Measurements from ENCODE around the gene GRM5.
A peak's percentile ranks its signal among the peaks of the same experiment; 100 is the strongest.

The GRM5 gene

DNA sequence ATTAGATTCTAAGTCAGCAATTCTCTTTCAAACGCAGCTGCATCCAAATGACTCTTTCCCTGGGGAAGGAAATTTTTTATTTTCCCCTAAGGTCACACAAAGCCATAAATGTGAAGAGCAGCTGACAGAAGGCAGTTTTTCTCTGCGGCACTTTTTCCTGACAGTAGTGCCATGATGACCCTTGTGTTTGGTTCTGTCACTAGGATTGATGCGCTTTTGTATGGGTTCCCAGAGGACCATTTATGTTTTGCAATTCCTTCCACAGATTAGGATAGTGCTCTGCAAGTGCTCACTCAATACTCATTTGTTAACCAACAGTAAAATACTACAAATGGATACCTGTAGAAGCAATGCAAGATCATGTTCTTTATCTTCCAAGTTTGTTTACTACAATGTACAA is 368.6 kb downstream of the GRM5 start:
- no peak for DNase-seq (ENCODE audit: low read depth)

DNA sequence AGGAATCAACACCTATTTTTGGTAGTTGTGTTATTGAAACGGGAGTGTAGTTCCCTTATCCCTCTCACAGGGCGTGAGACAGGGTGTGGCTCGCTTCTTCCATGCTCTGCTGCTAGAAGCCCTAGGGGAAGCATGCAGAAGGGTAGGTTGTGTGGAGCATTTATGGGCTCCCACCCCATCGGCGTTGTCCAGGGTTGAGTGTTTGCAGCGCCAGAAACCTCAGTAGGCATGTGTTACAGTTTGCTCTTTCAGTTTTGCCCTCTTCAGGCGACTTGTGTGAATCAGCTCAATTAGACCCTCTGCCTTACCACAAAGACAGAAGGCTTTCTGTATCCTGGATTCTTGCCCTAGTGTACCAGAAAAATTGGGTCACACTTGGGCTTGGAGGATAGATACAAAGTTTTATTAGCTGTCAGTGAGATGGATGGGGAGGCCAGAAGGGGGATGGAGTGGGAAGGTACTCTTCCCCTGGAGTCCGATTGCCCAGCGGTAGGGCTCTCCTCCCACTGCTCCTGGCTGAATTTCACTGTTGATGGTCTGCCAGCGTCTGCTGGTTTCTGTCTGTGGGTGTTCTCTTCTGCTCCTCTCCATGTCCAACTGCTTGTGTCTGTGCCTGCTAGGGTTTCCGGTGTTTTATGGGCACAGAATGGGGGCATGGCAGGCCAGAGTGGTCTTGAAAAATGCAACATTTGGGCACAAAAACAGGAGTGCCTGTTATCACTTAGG is 369.9 kb downstream of the GRM5 start:
- DNase-seq (ENCODE audit: low read depth) = no peak

GRCh38 chr11:88692306-88693086 is 373.3 kb downstream of the GRM5 start:
- DNase-seq (ENCODE audit: low read depth) = no peak

DNA sequence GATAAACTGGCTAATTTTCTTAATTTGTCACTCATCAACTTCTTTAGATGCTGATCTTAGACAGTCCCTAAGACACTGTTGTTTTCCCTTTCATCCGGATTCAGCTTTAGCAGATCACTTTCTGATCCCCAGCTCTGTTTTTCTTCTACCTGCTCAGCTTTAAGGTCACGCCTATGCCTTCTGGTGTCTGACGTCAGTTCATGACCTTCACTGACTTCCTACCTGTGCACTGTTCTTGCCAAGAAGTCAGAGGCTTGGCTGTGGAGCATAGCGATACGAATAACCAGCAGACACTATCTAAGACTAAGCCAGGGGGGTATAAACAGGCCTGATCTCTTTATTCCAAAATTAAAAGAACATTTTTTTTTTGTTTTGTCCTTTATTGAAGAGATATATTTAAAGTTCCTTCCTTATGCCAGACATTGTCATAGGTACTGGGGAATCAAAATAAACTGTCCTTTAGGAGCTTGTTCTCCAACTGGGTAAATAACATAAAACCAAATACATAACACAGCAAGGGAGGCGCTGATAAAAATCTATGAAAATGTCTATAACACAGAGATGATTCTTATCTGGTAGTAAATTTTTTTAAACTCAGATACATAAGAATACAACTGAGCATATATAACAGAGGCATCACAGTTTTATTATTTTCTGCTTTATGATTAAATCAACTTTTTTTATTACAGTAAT is 376.1 kb downstream of the GRM5 start:
- DNase-seq (ENCODE audit: low read depth) = no peak

- DNase-seq (ENCODE audit: low read depth) = no peak
Measured at GRCh38 chr11:88683024-88683423, 382.8 kb downstream of the GRM5 start.

GRCh38 chr11:88680806-88681205 is 385.0 kb downstream of the GRM5 start:
- DNase-seq (ENCODE audit: low read depth) = peak; percentile 2

- no peak for DNase-seq (ENCODE audit: low read depth)
Measured at GRCh38 chr11:88666364-88666763, 399.4 kb downstream of the GRM5 start.

- no peak for DNase-seq (ENCODE audit: low read depth)
Measured at GRCh38 chr11:88657076-88657738, 408.6 kb downstream of the GRM5 start.

DNA sequence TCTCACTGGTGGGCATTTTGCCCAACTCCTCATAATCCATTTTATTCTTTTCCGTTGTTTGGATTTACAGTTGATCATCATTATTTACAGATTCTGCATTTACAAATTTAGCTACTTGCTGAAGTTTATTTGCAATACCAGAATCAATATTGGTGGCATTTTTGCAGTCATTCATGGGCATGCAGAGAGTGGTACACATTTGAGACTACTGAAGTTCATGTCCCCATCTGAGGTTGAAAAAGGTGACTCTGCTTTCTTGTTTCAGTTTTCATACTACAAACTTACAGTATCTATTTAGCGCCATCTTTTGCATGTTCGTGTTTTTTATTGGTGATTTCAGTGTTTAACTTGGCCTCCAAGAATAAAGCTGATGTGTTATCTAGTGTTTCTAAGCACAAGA is 409.5 kb downstream of the GRM5 start:
- DNase-seq (ENCODE audit: low read depth) = no peak

DNA sequence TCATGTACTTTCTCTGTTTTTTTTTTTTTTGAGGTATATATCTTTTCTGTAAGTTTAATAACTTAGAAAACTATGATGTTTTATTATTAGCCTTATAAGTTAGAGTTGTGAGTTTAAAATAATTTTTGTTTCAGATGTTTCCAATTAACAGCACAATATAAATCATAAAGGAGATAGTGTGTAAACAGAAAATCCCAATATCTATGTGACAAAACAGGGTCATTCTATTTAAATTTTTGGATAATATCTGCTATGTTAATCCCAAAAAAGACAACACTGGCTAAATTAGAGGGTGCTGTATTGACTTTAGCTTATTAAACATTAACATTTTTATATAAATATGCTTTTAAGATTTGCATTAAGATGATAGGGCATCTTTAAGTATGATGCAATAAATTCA is 410.1 kb downstream of the GRM5 start:
- DNase-seq (ENCODE audit: low read depth) = no peak

DNA sequence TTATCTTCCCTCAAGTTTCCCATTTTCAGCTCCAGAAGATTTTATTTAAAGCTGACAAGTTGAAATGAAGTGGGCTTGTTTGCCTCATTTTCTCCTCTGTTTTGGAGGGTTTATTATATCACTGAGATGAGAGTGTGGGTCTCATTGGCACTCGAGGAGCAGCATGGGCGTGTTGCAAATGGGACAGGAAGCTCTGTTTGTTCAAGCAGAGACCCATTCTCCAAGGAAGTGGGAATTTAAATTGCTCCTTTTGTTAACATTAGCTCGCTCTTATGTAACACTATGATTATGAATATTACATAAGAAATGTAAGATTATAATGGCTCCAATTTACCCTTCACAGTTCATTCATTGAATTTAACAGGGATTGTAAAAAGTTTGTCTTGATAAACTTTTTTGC is 410.6 kb downstream of the GRM5 start:
- no peak for DNase-seq (ENCODE audit: low read depth)

DNA sequence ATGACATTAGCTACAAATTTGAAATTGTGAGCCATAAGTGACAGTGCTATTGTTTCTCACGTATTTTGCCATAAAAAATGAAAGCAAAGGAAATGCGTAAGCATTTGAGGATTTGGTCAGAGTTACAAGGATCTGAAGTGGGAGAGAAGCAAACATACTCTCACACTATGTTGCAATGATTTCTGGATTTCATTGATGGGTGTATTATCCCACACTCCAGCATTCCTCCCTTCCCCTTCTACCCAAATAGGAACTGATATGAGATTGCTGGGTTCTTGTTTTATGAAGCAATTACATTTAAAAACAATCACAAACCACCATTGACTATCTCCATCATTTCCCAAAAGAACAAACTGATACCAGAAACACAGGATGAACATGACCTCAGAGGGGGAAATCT is 414.2 kb downstream of the GRM5 start:
- no peak for DNase-seq (ENCODE audit: low read depth)

DNA sequence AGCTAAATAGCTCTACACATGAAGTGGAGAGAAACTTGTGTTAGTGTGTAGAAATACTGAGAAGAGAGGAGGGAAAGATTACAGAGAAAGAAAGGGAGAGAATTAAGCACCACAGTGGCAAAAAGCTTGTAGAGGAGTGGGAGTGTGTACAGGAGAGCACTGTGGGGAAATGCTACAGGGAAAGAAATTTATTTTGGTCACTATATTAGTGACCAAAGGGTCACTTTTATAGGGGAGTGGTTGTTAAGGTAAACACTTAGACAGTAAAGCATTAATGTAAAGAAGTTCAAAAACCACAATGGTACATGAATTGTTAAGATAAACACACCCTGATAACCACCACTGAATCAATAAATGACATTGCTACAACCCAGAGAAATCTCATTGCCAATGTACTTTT is 421.1 kb downstream of the GRM5 start:
- DNase-seq (ENCODE audit: low read depth) = no peak

DNA sequence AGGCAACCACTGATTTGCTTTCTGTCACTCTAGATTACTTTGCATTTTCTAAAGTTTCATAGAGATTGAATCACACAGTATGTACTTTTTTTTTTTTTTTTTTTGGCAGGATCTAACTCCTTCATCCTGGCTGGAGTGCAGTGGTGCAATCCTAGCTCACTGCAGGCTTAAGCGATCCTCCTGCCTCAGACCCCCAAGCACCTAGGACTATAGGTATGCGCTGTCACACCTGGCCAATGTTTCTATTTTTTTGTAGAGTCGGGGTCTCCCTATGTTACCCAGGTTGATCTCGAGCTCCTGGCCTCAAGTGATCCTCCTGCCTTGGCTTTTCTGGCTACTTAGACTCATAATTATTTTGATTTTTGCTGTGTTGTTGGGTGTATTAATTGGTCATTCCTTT is 433.6 kb downstream of the GRM5 start:
- no peak for DNase-seq (ENCODE audit: low read depth)

- peak; percentile 28 for DNase-seq (ENCODE audit: low read depth)
Measured at GRCh38 chr11:88631497-88631896, 434.3 kb downstream of the GRM5 start.

GRCh38 chr11:88629496-88629895 is 436.3 kb downstream of the GRM5 start:
- DNase-seq (ENCODE audit: low read depth) = no peak

DNA sequence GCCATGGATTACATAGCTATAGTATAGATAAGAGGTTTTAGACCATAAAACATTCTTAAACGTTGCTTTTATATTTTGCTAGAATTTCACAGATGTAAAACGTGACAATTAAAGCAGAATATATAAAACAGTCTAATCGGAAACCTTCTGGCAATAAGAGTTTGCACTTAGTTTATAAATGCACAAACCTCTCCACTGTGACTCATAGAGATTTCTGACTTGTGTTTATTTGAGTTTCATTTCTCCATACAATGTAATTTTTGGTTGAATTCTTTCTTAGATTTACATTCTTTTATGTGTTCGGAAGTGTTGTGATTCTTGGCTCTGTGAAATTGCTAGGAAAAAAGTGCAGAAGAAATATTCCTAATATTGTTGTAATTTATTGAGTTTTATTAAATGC is 439.6 kb downstream of the GRM5 start:
- no peak for DNase-seq (ENCODE audit: low read depth)

GRCh38 chr11:88623531-88623930 is 442.3 kb downstream of the GRM5 start:
- no peak for DNase-seq (ENCODE audit: low read depth)

DNA sequence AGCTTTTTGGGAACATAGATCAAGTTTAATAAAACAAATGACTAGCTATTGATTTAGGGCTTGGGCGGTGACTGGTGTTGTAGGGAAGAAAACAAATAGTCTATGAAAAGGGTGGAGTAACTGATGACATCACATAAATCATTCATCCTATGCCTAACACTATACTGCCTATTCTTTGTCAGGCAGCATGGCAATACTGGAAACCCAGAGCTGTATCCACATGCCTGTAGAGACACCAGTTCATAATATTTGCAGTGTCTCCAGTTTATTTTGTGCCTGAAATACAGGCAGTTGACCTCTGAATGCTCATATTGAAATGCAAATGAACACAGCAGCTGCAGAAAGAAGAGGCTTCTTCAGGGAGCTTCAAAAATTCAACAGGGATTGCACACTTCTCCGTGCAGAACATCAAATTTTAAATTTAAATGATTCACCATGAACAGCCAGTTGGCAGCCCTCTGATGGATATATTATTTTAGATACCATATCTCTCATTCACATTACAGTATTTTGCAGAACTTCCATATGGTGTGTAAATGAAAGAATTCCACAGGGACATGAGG is 445.1 kb downstream of the GRM5 start:
- no peak for DNase-seq (ENCODE audit: low read depth)

GRCh38 chr11:88619656-88620385 is 446.0 kb downstream of the GRM5 start:
- DNase-seq (ENCODE audit: low read depth) = no peak

- DNase-seq (ENCODE audit: low read depth) = no peak
Measured at GRCh38 chr11:88619071-88619425, 446.7 kb downstream of the GRM5 start.

Measured in iris pigment epithelial cell (primary cell).